A673 (cell line): ENCODE results near the gene RAE1.

Experiments
- EZH2 ChIP-seq: fragments of 200-600 bp; sonication (generic); IDR thresholded peaks from 2 replicates; pipeline ENCODE4 v1.6.1; 2017; ENCODE audit warnings: borderline replicate concordance, low read depth, mild to moderate bottlenecking, mixed read lengths, antibody characterized with exemption, low read length; ENCODE audit not compliant: poor library complexity, severe bottlenecking
- TF ChIP-seq, protein P1 (sequence below): fragments of 300-800, 200-600 bp; sonication (generic); conservative IDR thresholded peaks from 2 replicates; pipeline ENCODE4 v1.5.1; 2017; ENCODE audit warnings: low read depth, mild to moderate bottlenecking, antibody characterized with exemption, low read length, moderate library complexity, mixed read lengths

DNA sequence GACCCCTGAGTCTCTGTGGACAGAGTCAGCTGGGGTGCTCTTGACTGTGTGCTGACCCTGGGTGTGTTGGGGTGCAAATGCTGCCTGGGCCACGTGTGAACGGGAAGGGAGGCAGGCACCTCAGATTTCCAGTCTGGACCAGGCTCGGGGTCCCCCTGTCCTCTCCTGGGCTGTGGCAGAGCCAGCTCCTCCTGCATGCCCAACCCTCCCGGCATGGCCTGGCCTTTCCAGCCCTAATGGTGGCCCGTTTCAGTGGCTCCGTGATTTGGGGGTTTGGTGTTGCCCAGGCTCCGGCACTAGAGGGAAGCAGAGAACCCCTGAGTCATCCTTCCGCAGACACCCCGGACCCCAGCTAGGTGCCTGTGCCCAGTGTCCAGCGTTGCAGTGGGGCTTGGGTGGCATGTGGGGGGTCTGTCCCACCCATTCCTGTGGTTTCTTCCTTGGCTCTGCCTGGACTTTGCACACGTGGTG, 49.2 kb downstream of the RAE1 start:
- TF ChIP-seq, protein P1, sequence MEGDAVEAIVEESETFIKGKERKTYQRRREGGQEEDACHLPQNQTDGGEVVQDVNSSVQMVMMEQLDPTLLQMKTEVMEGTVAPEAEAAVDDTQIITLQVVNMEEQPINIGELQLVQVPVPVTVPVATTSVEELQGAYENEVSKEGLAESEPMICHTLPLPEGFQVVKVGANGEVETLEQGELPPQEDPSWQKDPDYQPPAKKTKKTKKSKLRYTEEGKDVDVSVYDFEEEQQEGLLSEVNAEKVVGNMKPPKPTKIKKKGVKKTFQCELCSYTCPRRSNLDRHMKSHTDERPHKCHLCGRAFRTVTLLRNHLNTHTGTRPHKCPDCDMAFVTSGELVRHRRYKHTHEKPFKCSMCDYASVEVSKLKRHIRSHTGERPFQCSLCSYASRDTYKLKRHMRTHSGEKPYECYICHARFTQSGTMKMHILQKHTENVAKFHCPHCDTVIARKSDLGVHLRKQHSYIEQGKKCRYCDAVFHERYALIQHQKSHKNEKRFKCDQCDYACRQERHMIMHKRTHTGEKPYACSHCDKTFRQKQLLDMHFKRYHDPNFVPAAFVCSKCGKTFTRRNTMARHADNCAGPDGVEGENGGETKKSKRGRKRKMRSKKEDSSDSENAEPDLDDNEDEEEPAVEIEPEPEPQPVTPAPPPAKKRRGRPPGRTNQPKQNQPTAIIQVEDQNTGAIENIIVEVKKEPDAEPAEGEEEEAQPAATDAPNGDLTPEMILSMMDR, result no peak
- TF ChIP-seq EZH2, result no peak
